H1 (cell line): Measurements from ENCODE around the gene DPF1.

ENCODE experiments used
- EP300 ChIP-seq, 2 experiments: IDR thresholded peaks; 1 replicate in 1 of 2; 2 replicates in 1 of 2; pipeline ENCODE4 v1.6.1; 2011 to 2012; ENCODE audit warnings: low read depth in 2 of 2, low read length in 2 of 2, mild to moderate bottlenecking in 2 of 2, borderline replicate concordance in 1 of 2, inconsistent platforms in 1 of 2, moderate library complexity in 1 of 2
- TF ChIP-seq, protein P1 (sequence below), 3 experiments: IDR thresholded peaks; 1 replicate in 2 of 3; 2 replicates in 1 of 3; pipeline versions ENCODE4 v1.5.1 to v1.6.1; 2011; ENCODE audit warnings: low read length in 3 of 3, mild to moderate bottlenecking in 3 of 3, inconsistent platforms in 2 of 3, low read depth in 1 of 3, moderate library complexity in 1 of 3; ENCODE audit not compliant: insufficient read depth in 1 of 3; ENCODE audit errors: control extremely low read depth in 1 of 3

GRCh38 chr19:38211151-38211591 lies 12.9 kb downstream of the DPF1 start:
- no peak for TF ChIP-seq EP300 (IDR thresholded peaks at IDR 0.05; ENCODE audit: borderline replicate concordance in 1 of 2, low read depth in 2 of 2, low read length in 2 of 2)
- TF ChIP-seq, protein P1, sequence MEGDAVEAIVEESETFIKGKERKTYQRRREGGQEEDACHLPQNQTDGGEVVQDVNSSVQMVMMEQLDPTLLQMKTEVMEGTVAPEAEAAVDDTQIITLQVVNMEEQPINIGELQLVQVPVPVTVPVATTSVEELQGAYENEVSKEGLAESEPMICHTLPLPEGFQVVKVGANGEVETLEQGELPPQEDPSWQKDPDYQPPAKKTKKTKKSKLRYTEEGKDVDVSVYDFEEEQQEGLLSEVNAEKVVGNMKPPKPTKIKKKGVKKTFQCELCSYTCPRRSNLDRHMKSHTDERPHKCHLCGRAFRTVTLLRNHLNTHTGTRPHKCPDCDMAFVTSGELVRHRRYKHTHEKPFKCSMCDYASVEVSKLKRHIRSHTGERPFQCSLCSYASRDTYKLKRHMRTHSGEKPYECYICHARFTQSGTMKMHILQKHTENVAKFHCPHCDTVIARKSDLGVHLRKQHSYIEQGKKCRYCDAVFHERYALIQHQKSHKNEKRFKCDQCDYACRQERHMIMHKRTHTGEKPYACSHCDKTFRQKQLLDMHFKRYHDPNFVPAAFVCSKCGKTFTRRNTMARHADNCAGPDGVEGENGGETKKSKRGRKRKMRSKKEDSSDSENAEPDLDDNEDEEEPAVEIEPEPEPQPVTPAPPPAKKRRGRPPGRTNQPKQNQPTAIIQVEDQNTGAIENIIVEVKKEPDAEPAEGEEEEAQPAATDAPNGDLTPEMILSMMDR (IDR thresholded peaks at IDR 0.05; ENCODE audit: control extremely low read depth in 1 of 3, insufficient read depth in 1 of 3, low read depth in 1 of 3, low read length in 3 of 3) = peak; percentile 15 to 34 (median 33)
